WTC11 (cell line): ENCODE measurements around the gene MALT1. TPM values are rescaled to one million over a fixed set of nuclear protein-coding genes. Genes with fewer than 3 reads are reported as not detected.

ENCODE experiments used
- ATAC-seq: fragments of 200-7000 bp; cut with Tn5 transposase; 2 replicates; pipeline ENCODE4 v1.10.0; 2021; ENCODE audit warnings: mild to moderate bottlenecking, moderate library complexity
- CTCF ChIA-PET: fragments of 300-600 bp; sonication (Branson Sonifier 250); formaldehyde crosslinking; loops from one replicate; lab custom pipeline; 2021; ENCODE audit warnings: antibody characterized with exemption; lab: Charles Lee
- POLR2A ChIA-PET: fragments of 350-600 bp; sonication (Branson Sonifier 250); formaldehyde crosslinking; loops from one replicate; lab custom pipeline; 2021; ENCODE audit warnings: antibody characterized with exemption; lab: Charles Lee
- DNase-seq: peaks from one replicate; pipeline ENCODE4 v3.0.0; 2021; ENCODE audit warnings: low spot score
- H3K27ac Mint-ChIP-seq: 2 replicates; pipeline ENCODE4 v1.8.0; 2021; ENCODE audit warnings: mixed read lengths
- H3K27me3 Mint-ChIP-seq: 2 replicates; pipeline ENCODE4 v1.8.0; 2021; ENCODE audit warnings: low read depth, mild to moderate bottlenecking, moderate library complexity, mixed read lengths
- H3K36me3 Mint-ChIP-seq: 2 replicates; pipeline ENCODE4 v1.8.0; 2021; ENCODE audit warnings: mixed read lengths
- H3K4me1 Mint-ChIP-seq: 2 replicates; pipeline ENCODE4 v1.8.0; 2022; ENCODE audit warnings: mixed read lengths
- H3K4me3 Mint-ChIP-seq: 2 replicates; pipeline ENCODE4 v1.8.0; 2021; ENCODE audit warnings: mild to moderate bottlenecking, moderate library complexity, mixed read lengths
- H3K9me3 Mint-ChIP-seq: 2 replicates; pipeline ENCODE4 v1.8.0; 2021; ENCODE audit warnings: mixed read lengths
- ARID4B ChIP-seq: sonication (generic); formaldehyde crosslinking; IDR thresholded peaks from 2 replicates; pipeline ENCODE4 v1.8.0; 2023; ENCODE audit warnings: missing genetic modification reagents, mild to moderate bottlenecking, borderline replicate concordance
- CBFB ChIP-seq: sonication (generic); formaldehyde crosslinking; IDR thresholded peaks from 2 replicates; pipeline ENCODE4 v1.8.1; 2022; ENCODE audit warnings: mild to moderate bottlenecking, low read depth, missing genetic modification reagents
- CDX4 ChIP-seq: fragments of 250-450 bp; sonication (Bioruptor Pico); IDR thresholded peaks from 2 replicates; pipeline ENCODE4 v1.9.0; 2021; ENCODE audit warnings: moderate library complexity, mild to moderate bottlenecking, inconsistent platforms, borderline replicate concordance
- CREB1 ChIP-seq: sonication (generic); formaldehyde crosslinking; IDR thresholded peaks from 2 replicates; pipeline ENCODE4 v1.8.0; 2023; ENCODE audit warnings: mild to moderate bottlenecking, missing genetic modification reagents
- CREM ChIP-seq: sonication (generic); formaldehyde crosslinking; IDR thresholded peaks from 2 replicates; pipeline ENCODE4 v1.8.1; 2022; ENCODE audit warnings: mild to moderate bottlenecking, missing genetic modification reagents, moderate library complexity
- E2F4 ChIP-seq: sonication (generic); formaldehyde crosslinking; IDR thresholded peaks from 2 replicates; pipeline ENCODE4 v1.8.1; 2022; ENCODE audit warnings: low read depth, mild to moderate bottlenecking, moderate library complexity, missing genetic modification reagents, borderline replicate concordance
- ESRRA ChIP-seq: sonication (generic); formaldehyde crosslinking; IDR thresholded peaks from 2 replicates; pipeline ENCODE4 v1.8.1; 2022; ENCODE audit warnings: mild to moderate bottlenecking, missing genetic modification reagents, borderline replicate concordance
- ETV6 ChIP-seq: sonication (generic); formaldehyde crosslinking; IDR thresholded peaks from 2 replicates; pipeline ENCODE4 v1.8.1; 2022; ENCODE audit warnings: mild to moderate bottlenecking, missing genetic modification reagents
- FOXJ3 ChIP-seq: sonication (generic); formaldehyde crosslinking; IDR thresholded peaks from 2 replicates; pipeline ENCODE4 v1.9.0; 2021; ENCODE audit warnings: missing genetic modification reagents, mild to moderate bottlenecking, borderline replicate concordance
- FOXK1 ChIP-seq: sonication (generic); formaldehyde crosslinking; IDR thresholded peaks from 2 replicates; pipeline ENCODE4 v1.8.0; 2022; ENCODE audit warnings: mild to moderate bottlenecking, moderate library complexity, missing genetic modification reagents
- GRHL2 ChIP-seq: fragments of 250-450 bp; sonication (Bioruptor Pico); IDR thresholded peaks from 2 replicates; pipeline ENCODE4 v1.8.0; 2022; ENCODE audit warnings: mild to moderate bottlenecking, moderate library complexity; ENCODE audit not compliant: insufficient replicate concordance, severe bottlenecking
- HMGXB4 ChIP-seq: sonication (generic); formaldehyde crosslinking; IDR thresholded peaks from 2 replicates; pipeline ENCODE4 v1.8.1; 2023; ENCODE audit warnings: mild to moderate bottlenecking, moderate library complexity, missing genetic modification reagents
- NR3C1 ChIP-seq: sonication (generic); formaldehyde crosslinking; conservative IDR thresholded peaks from 2 replicates; pipeline ENCODE4 v1.8.1; 2023; ENCODE audit warnings: low read depth, mild to moderate bottlenecking, missing genetic modification reagents
- PREB ChIP-seq: sonication (generic); formaldehyde crosslinking; IDR thresholded peaks from 2 replicates; pipeline ENCODE4 v1.8.1; 2022; ENCODE audit warnings: mild to moderate bottlenecking, missing genetic modification reagents, moderate library complexity, borderline replicate concordance
- TEAD4 ChIP-seq: sonication (generic); formaldehyde crosslinking; IDR thresholded peaks from 2 replicates; pipeline ENCODE4 v1.8.0; 2022; ENCODE audit warnings: mild to moderate bottlenecking, missing genetic modification reagents
- TP53 ChIP-seq: sonication (generic); formaldehyde crosslinking; IDR thresholded peaks from 2 replicates; pipeline ENCODE4 v1.8.1; 2023; ENCODE audit warnings: mild to moderate bottlenecking, missing genetic modification reagents
- ZNF263 ChIP-seq: sonication (generic); formaldehyde crosslinking; IDR thresholded peaks from 2 replicates; pipeline ENCODE4 v1.8.1; 2022; ENCODE audit warnings: low read depth, mild to moderate bottlenecking, moderate library complexity, missing genetic modification reagents
- ZNF416 ChIP-seq: fragments of 250-450 bp; sonication (Bioruptor Pico); IDR thresholded peaks from 2 replicates; pipeline ENCODE4 v1.9.0; 2021; ENCODE audit warnings: mild to moderate bottlenecking, inconsistent platforms
- ZNF423 ChIP-seq: fragments of 250-450 bp; sonication (Bioruptor Pico); IDR thresholded peaks from 2 replicates; pipeline ENCODE4 v2.1.2; 2022; ENCODE audit warnings: mild to moderate bottlenecking, moderate library complexity
- ZNF512 ChIP-seq: sonication (generic); formaldehyde crosslinking; IDR thresholded peaks from 2 replicates; pipeline ENCODE4 v1.8.1; 2022; ENCODE audit warnings: missing genetic modification reagents, borderline replicate concordance
- total RNA-seq: library from RNA; stranded (reverse); gene quantifications from 3 replicates; pipeline ENCODE4 v1.2.3, GENCODE V29; 2021

MALT1 gene
- total RNA-seq, 1 experiment from 2014 or later, result 13.2 TPM

- no peak overlapping the region; the same call in 1 of the 2 replicates for H3K27ac Mint-ChIP-seq
Measured at GRCh38 chr18:58639751-58640427, 31.4 kb upstream of the MALT1 start.

More at GRCh38 chr18:58639751-58640427, 31.4 kb upstream of the MALT1 start:
- Mint-ChIP-seq H3K36me3 (no peaks in the 10 kb centered on the region), H3K9me3 (no peaks in the 10 kb centered on the region), H3K4me3 (no peak overlapping the region; the same call in none of the 2 replicates), H3K27me3 (peaks cover 9% of the 10 kb centered on the region), H3K4me1 (peaks cover 15% of the 10 kb centered on the region)
- ChIA-PET POLR2A (interaction anchor here (0.7 to 1.4 kb wide), 2 partner anchors 31 to 177 kb away, joined by 3 read pairs; partner anchors contain the start of gene MALT1), CTCF (interaction anchor here (1.4 to 1.7 kb wide), 2 partner anchors 29 to 124 kb away, joined by 3 to 7 read pairs; no protein-coding TSS in a partner anchor)
- ATAC-seq (peak; percentile 70), DNase-seq (no peak)
- TF ChIP-seq FOXK1 (CRISPR knock-in tag) (no peak), ESRRA (no peak), PREB (CRISPR knock-in tag) (no peak), CREB1 (CRISPR knock-in tag) (no peak), ARID4B (CRISPR knock-in tag) (no peak), NR3C1 (CRISPR knock-in tag) (no peak), ETV6 (CRISPR knock-in tag) (no peak), ZNF512 (CRISPR knock-in tag) (no peak), FOXJ3 (no peak), CDX4 (CRISPR knock-in tag) (no peak), GRHL2 (CRISPR knock-in tag) (no peak), E2F4 (CRISPR knock-in tag) (no peak), ZNF416 (no peak), HMGXB4 (CRISPR knock-in tag) (no peak), TEAD4 (no peak), ZNF423 (CRISPR knock-in tag) (no peak), TP53 (no peak), ZNF263 (no peak), CREM (no peak), CBFB (CRISPR knock-in tag) (no peak)
